GM23338 (cell line): ENCODE measurements around the gene CELSR1.

ENCODE experiments used
- CTCF ChIP-seq, 2 experiments: fragments of 200-600 bp in 1 of 2; sonication (generic) in 1 of 2; conservative IDR thresholded peaks; 2 replicates each; pipeline versions ENCODE4 v1.5.1 to v1.6.1; 2016 to 2017; ENCODE audit warnings: antibody characterized with exemption in 2 of 2, low read depth in 2 of 2, mild to moderate bottlenecking in 2 of 2, moderate library complexity in 1 of 2
- JUNB ChIP-seq: IDR thresholded peaks from one replicate; pipeline ENCODE4 v1.6.1; 2016; ENCODE audit warnings: antibody characterized with exemption; ENCODE audit not compliant: unreplicated experiment
- POLR2AphosphoS5 ChIP-seq: IDR thresholded peaks from 2 replicates; pipeline ENCODE4 v1.6.1; 2016; ENCODE audit warnings: antibody characterized with exemption, low read depth

DNA sequence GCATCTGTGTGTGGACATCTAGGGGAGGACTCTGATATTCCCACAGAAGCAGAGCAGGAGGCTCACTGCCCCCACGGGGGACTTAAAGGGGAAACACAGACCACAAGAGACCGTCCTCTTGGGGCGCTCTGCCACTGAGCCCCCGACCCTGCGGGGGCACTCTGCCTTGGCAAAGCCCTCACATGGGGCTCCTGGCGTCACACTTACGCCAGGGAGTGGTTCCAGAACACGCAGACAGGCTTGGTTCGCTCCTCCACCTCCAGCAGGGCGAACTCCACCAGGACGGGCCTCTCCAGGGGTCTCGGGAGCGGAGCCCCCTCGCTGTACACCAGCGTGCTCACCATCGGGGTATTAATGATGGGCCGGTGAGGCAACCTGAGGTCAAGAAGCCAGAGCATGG lies 156.8 kb downstream of the CELSR1 start:
- TF ChIP-seq CTCF (conservative IDR thresholded peaks at IDR 0.05; ENCODE audit: low read depth in 2 of 2): no peak
- no peak for TF ChIP-seq JUNB
- TF ChIP-seq POLR2AphosphoS5: no peak
